ENCODE data around the gene MAST4.

Gene MAST4

GRCh38 chr5:66658516-66658915 is 62.3 kb downstream of the MAST4 start:
- no peak for TF ChIP-seq EZH2phosphoT487 (IDR thresholded peaks at IDR 0.05; ENCODE audit: low read depth)
- Histone ChIP-seq H3K36me3 (replicated peaks; ENCODE audit: low read depth, low read length) (no peaks in the 10 kb centered on the region), H4K20me1 (ENCODE audit: insufficient read depth, low read length) (no peaks in the 10 kb centered on the region), H3K4me1 (ENCODE audit: low read length) (no peaks in the 10 kb centered on the region), H2AFZ (ENCODE audit: low read depth, low read length) (no peak overlapping the region), H3K9ac (ENCODE audit: low read length) (no peak overlapping the region), H3K4me3 (ENCODE audit: low read length) (no peak overlapping the region), H3K27ac (ENCODE audit: low read length) (no peak overlapping the region), H3K4me2 (ENCODE audit: low read length) (no peak overlapping the region), H3K27me3 (ENCODE audit: low read depth, low read length) (no peaks in the 10 kb centered on the region), H3K9me3 (ENCODE audit: insufficient read depth, low read length) (no peaks in the 10 kb centered on the region), H3K79me2 (ENCODE audit: low read length) (no peaks in the 10 kb centered on the region)

DNA sequence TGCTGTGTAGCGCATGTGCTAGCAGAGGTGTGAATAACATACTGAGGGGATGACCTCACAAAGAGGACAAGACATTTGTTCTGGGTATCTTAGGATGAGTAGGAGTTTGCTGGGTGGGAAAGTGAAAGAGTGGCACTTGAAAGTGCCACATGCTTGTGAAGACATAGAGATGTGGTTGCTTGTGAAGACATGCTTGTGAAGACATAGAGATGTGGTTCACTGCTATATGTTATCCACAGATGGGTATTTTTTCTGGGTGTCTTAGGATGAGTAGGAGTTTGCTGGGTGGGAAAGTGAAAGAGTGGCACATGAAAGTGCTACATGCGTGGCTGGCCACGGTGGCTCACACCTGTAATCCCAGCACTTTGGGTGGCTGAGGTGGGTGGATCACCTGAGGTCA is 63.6 kb downstream of the MAST4 start:
- H4K20me1 ChIP-seq (ENCODE audit: insufficient read depth, low read length), result no peaks in the 10 kb centered on the region
- H3K36me3 ChIP-seq (replicated peaks; ENCODE audit: low read depth, low read length), result no peaks in the 10 kb centered on the region
- H2AFZ ChIP-seq (ENCODE audit: low read depth, low read length), result no peak overlapping the region
- no peaks in the 10 kb centered on the region for H3K79me2 ChIP-seq (ENCODE audit: low read length)
- H3K27me3 ChIP-seq (ENCODE audit: low read depth, low read length), result 0 out of 2 replicates have a peak, but pooled peaks cover 2% of the 10 kb centered on the region
- no peak overlapping the region for H3K4me2 ChIP-seq (ENCODE audit: low read length)
- TF ChIP-seq, protein P1, sequence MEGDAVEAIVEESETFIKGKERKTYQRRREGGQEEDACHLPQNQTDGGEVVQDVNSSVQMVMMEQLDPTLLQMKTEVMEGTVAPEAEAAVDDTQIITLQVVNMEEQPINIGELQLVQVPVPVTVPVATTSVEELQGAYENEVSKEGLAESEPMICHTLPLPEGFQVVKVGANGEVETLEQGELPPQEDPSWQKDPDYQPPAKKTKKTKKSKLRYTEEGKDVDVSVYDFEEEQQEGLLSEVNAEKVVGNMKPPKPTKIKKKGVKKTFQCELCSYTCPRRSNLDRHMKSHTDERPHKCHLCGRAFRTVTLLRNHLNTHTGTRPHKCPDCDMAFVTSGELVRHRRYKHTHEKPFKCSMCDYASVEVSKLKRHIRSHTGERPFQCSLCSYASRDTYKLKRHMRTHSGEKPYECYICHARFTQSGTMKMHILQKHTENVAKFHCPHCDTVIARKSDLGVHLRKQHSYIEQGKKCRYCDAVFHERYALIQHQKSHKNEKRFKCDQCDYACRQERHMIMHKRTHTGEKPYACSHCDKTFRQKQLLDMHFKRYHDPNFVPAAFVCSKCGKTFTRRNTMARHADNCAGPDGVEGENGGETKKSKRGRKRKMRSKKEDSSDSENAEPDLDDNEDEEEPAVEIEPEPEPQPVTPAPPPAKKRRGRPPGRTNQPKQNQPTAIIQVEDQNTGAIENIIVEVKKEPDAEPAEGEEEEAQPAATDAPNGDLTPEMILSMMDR (IDR thresholded peaks at IDR 0.05; ENCODE audit: low read depth, low read length), result no peak
- no peak for TF ChIP-seq EZH2phosphoT487 (IDR thresholded peaks at IDR 0.05; ENCODE audit: low read depth)
- H3K27ac ChIP-seq (ENCODE audit: low read length), result no peak overlapping the region
- no peak overlapping the region for H3K4me3 ChIP-seq (ENCODE audit: low read length)
- H3K9me3 ChIP-seq (ENCODE audit: insufficient read depth, low read length), result no peaks in the 10 kb centered on the region
- no peak overlapping the region for H3K9ac ChIP-seq (ENCODE audit: low read length)
- H3K4me1 ChIP-seq (ENCODE audit: low read length), result no peaks in the 10 kb centered on the region

DNA sequence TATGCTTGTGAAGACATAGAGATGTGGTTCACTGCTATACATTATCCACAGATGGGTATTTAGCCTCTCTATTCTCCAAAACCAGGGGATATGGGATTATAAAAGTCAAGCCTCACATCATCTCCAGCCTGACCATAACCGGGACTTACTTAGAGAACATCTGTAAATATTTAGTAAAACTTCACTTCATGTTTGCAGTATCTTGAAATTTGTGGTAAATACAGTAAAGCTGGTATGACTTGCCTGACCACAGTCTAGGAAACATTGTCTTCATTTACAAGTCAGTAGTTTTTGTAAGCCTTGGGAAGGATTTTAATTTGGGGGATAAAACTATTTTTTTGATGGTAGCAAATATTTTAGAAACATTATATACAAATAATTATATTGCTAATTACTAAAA is 64.2 kb downstream of the MAST4 start:
- Histone ChIP-seq H4K20me1 (ENCODE audit: insufficient read depth, low read length) (no peaks in the 10 kb centered on the region), H2AFZ (ENCODE audit: low read depth, low read length) (no peak overlapping the region), H3K9ac (ENCODE audit: low read length) (no peak overlapping the region), H3K4me3 (ENCODE audit: low read length) (no peak overlapping the region), H3K27me3 (ENCODE audit: low read depth, low read length) (peaks cover 6% of the 10 kb centered on the region; the same call in 1 of the 2 replicates), H3K4me1 (ENCODE audit: low read length) (no peaks in the 10 kb centered on the region), H3K36me3 (replicated peaks; ENCODE audit: low read depth, low read length) (no peaks in the 10 kb centered on the region), H3K27ac (ENCODE audit: low read length) (no peak overlapping the region), H3K79me2 (ENCODE audit: low read length) (no peaks in the 10 kb centered on the region), H3K9me3 (ENCODE audit: insufficient read depth, low read length) (no peaks in the 10 kb centered on the region), H3K4me2 (ENCODE audit: low read length) (no peak overlapping the region)
- no peak for TF ChIP-seq EZH2phosphoT487 (IDR thresholded peaks at IDR 0.05; ENCODE audit: low read depth)
- TF ChIP-seq, protein P1 (IDR thresholded peaks at IDR 0.05; ENCODE audit: low read depth, low read length), result no peak

DNA sequence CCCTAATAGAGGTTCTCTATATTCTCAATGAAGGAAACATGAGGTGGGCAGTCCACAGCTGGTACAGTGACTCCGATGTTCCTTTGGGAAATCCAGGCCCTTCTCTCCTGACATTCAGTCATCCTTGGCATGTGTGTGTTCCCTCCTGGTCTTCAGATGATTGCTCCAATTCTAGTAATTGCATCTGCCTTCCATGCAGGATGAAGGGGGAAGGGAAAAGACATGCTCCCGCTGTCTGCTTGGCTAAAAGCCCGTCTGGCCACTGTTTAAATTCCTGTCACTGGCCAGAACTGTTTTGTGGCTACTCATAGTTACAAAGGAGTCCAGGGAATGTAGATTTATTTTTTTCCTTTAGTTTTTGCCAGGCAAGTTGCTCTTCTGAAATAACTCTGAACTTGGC is 65.0 kb downstream of the MAST4 start:
- Histone ChIP-seq H3K27me3 (ENCODE audit: low read depth, low read length) (peaks cover 9% of the 10 kb centered on the region), H3K4me3 (ENCODE audit: low read length) (no peak overlapping the region), H3K4me1 (ENCODE audit: low read length) (no peaks in the 10 kb centered on the region), H2AFZ (ENCODE audit: low read depth, low read length) (no peak overlapping the region), H3K4me2 (ENCODE audit: low read length) (no peak overlapping the region), H4K20me1 (ENCODE audit: insufficient read depth, low read length) (no peaks in the 10 kb centered on the region), H3K36me3 (replicated peaks; ENCODE audit: low read depth, low read length) (no peaks in the 10 kb centered on the region), H3K9ac (ENCODE audit: low read length) (no peak overlapping the region), H3K79me2 (ENCODE audit: low read length) (no peaks in the 10 kb centered on the region), H3K9me3 (ENCODE audit: insufficient read depth, low read length) (no peaks in the 10 kb centered on the region), H3K27ac (ENCODE audit: low read length) (no peak overlapping the region)
- TF ChIP-seq, protein P1 (IDR thresholded peaks at IDR 0.05; ENCODE audit: low read depth, low read length), result no peak
- no peak for TF ChIP-seq EZH2phosphoT487 (IDR thresholded peaks at IDR 0.05; ENCODE audit: low read depth)

DNA sequence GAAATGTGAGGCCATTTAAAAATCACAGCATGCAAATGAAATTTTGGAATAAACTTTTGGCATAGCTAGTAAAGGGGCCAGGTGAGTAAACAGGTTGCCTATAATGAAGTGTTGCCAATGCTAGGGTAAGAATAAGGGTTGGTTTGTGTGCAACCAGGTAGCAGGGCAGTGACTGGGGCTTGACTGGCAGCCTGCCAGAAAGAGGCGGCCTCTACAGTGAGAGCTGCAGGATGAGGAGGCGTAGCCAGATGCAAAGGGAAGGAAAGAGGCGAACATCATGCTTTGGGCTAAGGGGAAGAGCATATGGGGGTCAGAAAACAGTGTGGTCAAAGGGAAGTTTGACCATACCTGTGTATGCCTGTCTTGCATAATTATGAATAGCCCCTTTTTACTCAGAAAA is 70.6 kb downstream of the MAST4 start:
- Histone ChIP-seq H4K20me1 (ENCODE audit: insufficient read depth, low read length) (no peaks in the 10 kb centered on the region), H3K4me1 (ENCODE audit: low read length) (no peaks in the 10 kb centered on the region)

More for the DNA sequence above, 70.6 kb downstream of the MAST4 start:
- H3K4me2 ChIP-seq (ENCODE audit: low read length), result no peak overlapping the region
- H3K9me3 ChIP-seq (ENCODE audit: insufficient read depth, low read length), result no peaks in the 10 kb centered on the region
- H3K27ac ChIP-seq (ENCODE audit: low read length), result no peak overlapping the region
- H3K79me2 ChIP-seq (ENCODE audit: low read length), result no peaks in the 10 kb centered on the region
- H3K27me3 ChIP-seq (ENCODE audit: low read depth, low read length), result peaks cover 13% of the 10 kb centered on the region
- no peaks in the 10 kb centered on the region for H3K36me3 ChIP-seq (replicated peaks; ENCODE audit: low read depth, low read length)
- no peak for TF ChIP-seq EZH2phosphoT487 (IDR thresholded peaks at IDR 0.05; ENCODE audit: low read depth)
- TF ChIP-seq, protein P1 (IDR thresholded peaks at IDR 0.05; ENCODE audit: low read depth, low read length), result no peak
- no peak overlapping the region for H3K4me3 ChIP-seq (ENCODE audit: low read length)
- no peak overlapping the region for H3K9ac ChIP-seq (ENCODE audit: low read length)
- H2AFZ ChIP-seq (ENCODE audit: low read depth, low read length), result no peak overlapping the region

All from OCI-LY3 (cell line).